OCI-LY3 (cell line): ENCODE data around the gene POLR3GL.

ENCODE experiments used
- H2AFZ ChIP-seq: fragments of 200-600, 300-600 bp; shearing (Covaris generic); 2 replicates; pipeline ENCODE4 v1.6.0; 2014; ENCODE audit warnings: antibody characterized with exemption, low read depth, low read length
- H3K27ac ChIP-seq: fragments of 200-600, 300-600 bp; sonication (generic); 2 replicates; pipeline ENCODE4 v1.5.1; 2014; ENCODE audit warnings: mild to moderate bottlenecking, low read length, moderate library complexity, mixed read lengths
- H3K27me3 ChIP-seq: fragments of 200-600, 300-600 bp; sonication (generic); 2 replicates; pipeline ENCODE4 v1.6.1; 2014; ENCODE audit warnings: low read depth, low read length, mixed read lengths
- H3K36me3 ChIP-seq: fragments of 200-600, 300-600 bp; sonication (generic); replicated peaks from 2 replicates; pipeline ENCODE3; 2014; ENCODE audit warnings: low read depth, low read length, mixed read lengths
- H3K4me1 ChIP-seq: fragments of 300-600, 200-600 bp; sonication (generic); 2 replicates; pipeline ENCODE4 v1.6.1; 2014; ENCODE audit warnings: low read length, mixed read lengths
- H3K4me2 ChIP-seq: fragments of 200-600, 300-600 bp; sonication (generic); 2 replicates; pipeline ENCODE4 v1.6.1; 2014; ENCODE audit warnings: low read length, mixed read lengths
- H3K4me3 ChIP-seq: fragments of 300-600, 200-600 bp; sonication (generic); 2 replicates; pipeline ENCODE4 v1.5.1; 2014; ENCODE audit warnings: antibody characterized with exemption, mild to moderate bottlenecking, low read length, moderate library complexity
- H3K79me2 ChIP-seq: fragments of 300-600, 200-600 bp; shearing (Covaris generic); 2 replicates; pipeline ENCODE4 v1.6.1; 2014; ENCODE audit warnings: mild to moderate bottlenecking, low read length, mixed read lengths
- H3K9ac ChIP-seq: fragments of 300-600, 200-600 bp; shearing (Covaris generic); 2 replicates; pipeline ENCODE4 v1.6.0; 2014; ENCODE audit warnings: mild to moderate bottlenecking, low read length, moderate library complexity
- H3K9me3 ChIP-seq: fragments of 200-600, 300-600 bp; shearing (Covaris generic); 2 replicates; pipeline ENCODE4 v1.6.1; 2014; ENCODE audit warnings: low read length, mixed read lengths; ENCODE audit not compliant: insufficient read depth
- H4K20me1 ChIP-seq: fragments of 200-600, 300-600 bp; sonication (generic); 2 replicates; pipeline ENCODE4 v1.6.1; 2016; ENCODE audit warnings: low read length, mixed read lengths; ENCODE audit not compliant: insufficient read depth
- CTCF ChIP-seq: fragments of 200-600, 300-600 bp; sonication (generic); IDR thresholded peaks from 2 replicates; pipeline ENCODE4 v1.5.1; 2014; ENCODE audit warnings: antibody characterized with exemption, low read length, low read depth
- EZH2phosphoT487 ChIP-seq: fragments of 200-600 bp; shearing (Covaris generic); IDR thresholded peaks from 2 replicates; pipeline ENCODE4 v1.6.1; 2018; ENCODE audit warnings: antibody characterized with exemption, mixed run types, low read depth

Gene POLR3GL

GRCh38 chr1:146001709-146002108 is 37.2 kb downstream of the POLR3GL start:
- H4K20me1 ChIP-seq: no peaks in the 10 kb centered on the region
- no peaks in the 10 kb centered on the region for H3K27me3 ChIP-seq
- H3K79me2 ChIP-seq: no peaks in the 10 kb centered on the region
- no peaks in the 10 kb centered on the region for H3K9me3 ChIP-seq
- no peaks in the 10 kb centered on the region for H3K36me3 ChIP-seq
- H3K4me3 ChIP-seq: no peak overlapping the region
- no peak overlapping the region for H3K27ac ChIP-seq
- H3K4me2 ChIP-seq: peak overlapping the region; percentile 52
- H3K9ac ChIP-seq: peak overlapping the region; percentile 1; the same call in 1 of the 2 replicates
- H3K4me1 ChIP-seq: peaks cover 21% of the 10 kb centered on the region
- no peak overlapping the region for H2AFZ ChIP-seq
- TF ChIP-seq EZH2phosphoT487 (no peak), CTCF (no peak)

GRCh38 chr1:146007489-146008133 is 43.1 kb downstream of the POLR3GL start:
- Histone ChIP-seq H3K4me2 (no peak overlapping the region), H3K79me2 (no peaks in the 10 kb centered on the region), H3K27me3 (no peaks in the 10 kb centered on the region), H4K20me1 (no peaks in the 10 kb centered on the region), H3K9me3 (no peaks in the 10 kb centered on the region), H3K27ac (no peak overlapping the region), H3K4me3 (no peak overlapping the region), H2AFZ (no peak overlapping the region), H3K36me3 (no peaks in the 10 kb centered on the region), H3K4me1 (peaks cover 10% of the 10 kb centered on the region; the same call in 1 of the 2 replicates), H3K9ac (no peak overlapping the region)
- TF ChIP-seq EZH2phosphoT487 (no peak), CTCF (no peak)

GRCh38 chr1:146010126-146010738 is 45.7 kb downstream of the POLR3GL start:
- Histone ChIP-seq H3K9ac (no peak overlapping the region), H3K27me3 (peaks cover 7% of the 10 kb centered on the region; the same call in 1 of the 2 replicates), H3K27ac (no peak overlapping the region), H2AFZ (no peak overlapping the region), H3K79me2 (no peaks in the 10 kb centered on the region), H4K20me1 (no peaks in the 10 kb centered on the region), H3K4me1 (peaks cover 13% of the 10 kb centered on the region; the same call in 1 of the 2 replicates), H3K4me3 (no peak overlapping the region), H3K4me2 (no peak overlapping the region), H3K9me3 (no peaks in the 10 kb centered on the region), H3K36me3 (no peaks in the 10 kb centered on the region)
- TF ChIP-seq CTCF: no peak
- no peak for TF ChIP-seq EZH2phosphoT487

GRCh38 chr1:146012703-146013558 is 48.4 kb downstream of the POLR3GL start:
- TF ChIP-seq EZH2phosphoT487 (no peak), CTCF (peak; percentile 99)
- Histone ChIP-seq H3K4me3 (peak overlapping the region; percentile 38), H3K9ac (peak overlapping the region; percentile 9; the same call in 1 of the 2 replicates)

More at GRCh38 chr1:146012703-146013558, 48.4 kb downstream of the POLR3GL start:
- peak overlapping the region; percentile 23 for H2AFZ ChIP-seq
- peaks cover 7% of the 10 kb centered on the region; the same call in 1 of the 2 replicates for H3K4me1 ChIP-seq
- no peaks in the 10 kb centered on the region for H4K20me1 ChIP-seq
- H3K9me3 ChIP-seq: no peaks in the 10 kb centered on the region
- no peak overlapping the region for H3K27ac ChIP-seq
- no peaks in the 10 kb centered on the region for H3K36me3 ChIP-seq
- peak overlapping the region; percentile 72 for H3K4me2 ChIP-seq
- peaks cover 18% of the 10 kb centered on the region; the same call in 1 of the 2 replicates for H3K27me3 ChIP-seq
- H3K79me2 ChIP-seq: no peaks in the 10 kb centered on the region
